ENCODE measurements around the gene FOSL2. TPM values are rescaled to one million over a fixed set of nuclear protein-coding genes. Genes with fewer than 3 reads are reported as not detected.

FOSL2 gene
- polyA plus RNA-seq, 1 of the 3 experiments (the other 2 are of a cell fraction), result 41.7 TPM

GRCh38 chr2:28429636-28430376 is 37.1 kb downstream of the FOSL2 start:
- Histone ChIP-seq H3K36me3 (replicated peaks in 1 of 2; ENCODE audit: control insufficient read depth in 1 of 2, insufficient read depth in 2 of 2, low read length in 1 of 2) (no peaks in the 10 kb centered on the region), H3F3A (replicated peaks; ENCODE audit: insufficient read depth) (peaks cover 5% of the 10 kb centered on the region), H3K9me2 (no peaks in the 10 kb centered on the region), H2AFZ (ENCODE audit: low read depth) (no peak overlapping the region), H3K9ac (no peak overlapping the region), H3K4me2 (no peak overlapping the region), H3K27ac (ENCODE audit: low read depth in 2 of 2, low read length in 1 of 2) (no peak overlapping the region), H3K27me3 (ENCODE audit: insufficient read depth) (no peaks in the 10 kb centered on the region), H3K79me2 (ENCODE audit: insufficient read depth) (no peaks in the 10 kb centered on the region), H3K4me3 (ENCODE audit: low read depth in 2 of 2, low read length in 1 of 2) (no peak overlapping the region), H3K9me3 (no peaks in the 10 kb centered on the region), H4K20me1 (ENCODE audit: insufficient read depth) (no peaks in the 10 kb centered on the region), H3K4me1 (ENCODE audit: control insufficient read depth in 1 of 2, insufficient read depth in 2 of 2, low read depth in 1 of 2, low read length in 1 of 2) (no peaks in the 10 kb centered on the region)
- no peak for DNase-seq
- no peak for TF ChIP-seq REST (IDR thresholded peaks at IDR 0.05; ENCODE audit: low read depth, low read length)
- TF ChIP-seq MXI1 (IDR thresholded peaks at IDR 0.05; ENCODE audit: low read depth, low read length), result no peak
- no peak for TF ChIP-seq CHD2 (IDR thresholded peaks at IDR 0.05; ENCODE audit: low read length, partially characterized antibody)
- no peak for TF ChIP-seq NRF1 (IDR thresholded peaks at IDR 0.05; ENCODE audit: low read depth, low read length)
- no peak for TF ChIP-seq POLR2AphosphoS5 (IDR thresholded peaks at IDR 0.05; ENCODE audit: low read depth, low read length)
- no peak for TF ChIP-seq EP300 (IDR thresholded peaks at IDR 0.05; ENCODE audit: borderline replicate concordance in 1 of 2, low read depth in 1 of 2, low read length in 1 of 2)
- TF ChIP-seq MEF2A (IDR thresholded peaks at IDR 0.05; ENCODE audit: borderline replicate concordance, low read depth), result no peak
- no peak for TF ChIP-seq SIN3A (IDR thresholded peaks at IDR 0.05; ENCODE audit: borderline replicate concordance, low read depth, low read length)
- TF ChIP-seq TCF12 (IDR thresholded peaks at IDR 0.05), result no peak
- no peak for TF ChIP-seq YY1 (IDR thresholded peaks at IDR 0.05; ENCODE audit: low read depth)
- no peak for TF ChIP-seq ELF1 (IDR thresholded peaks at IDR 0.05)
- no peak for TF ChIP-seq FOXJ3 (CRISPR knock-in tag; IDR thresholded peaks at IDR 0.05)
- TF ChIP-seq USF2 (IDR thresholded peaks at IDR 0.05; ENCODE audit: borderline replicate concordance, low read depth, low read length), result no peak
- no peak for TF ChIP-seq TEAD4 (IDR thresholded peaks at IDR 0.05; ENCODE audit: borderline replicate concordance, insufficient read depth)
- TF ChIP-seq RFX5 (IDR thresholded peaks at IDR 0.05; ENCODE audit: low read length), result no peak
- TF ChIP-seq SMC3 (IDR thresholded peaks at IDR 0.05; ENCODE audit: low read depth, low read length), result no peak
- no peak for TF ChIP-seq USF1 (IDR thresholded peaks at IDR 0.05; ENCODE audit: borderline replicate concordance, low read depth)
- POLR2A ChIA-PET, result no interaction called here
- WGBS (ENCODE audit: low lambda C conversion rate), result 83% methylated on average over 3 of the region's 3 CpGs
- CTCF ChIA-PET, result interaction anchor here (0.8 to 1.8 kb wide), 4 partner anchors 13 to 675 kb away, joined by 3 to 4 read pairs (median 3); no protein-coding TSS in a partner anchor
